Measurements from ENCODE around the gene TNFRSF1B. TPM values are rescaled to one million over a fixed set of nuclear protein-coding genes. Genes with fewer than 3 reads are reported as not detected.
A peak's percentile ranks its signal among the peaks of the same experiment; 100 is the strongest.

The TNFRSF1B gene
- total RNA-seq: 10 to 100 TPM; 25.0 to 48.8 (median 35.1) TPM

DNA sequence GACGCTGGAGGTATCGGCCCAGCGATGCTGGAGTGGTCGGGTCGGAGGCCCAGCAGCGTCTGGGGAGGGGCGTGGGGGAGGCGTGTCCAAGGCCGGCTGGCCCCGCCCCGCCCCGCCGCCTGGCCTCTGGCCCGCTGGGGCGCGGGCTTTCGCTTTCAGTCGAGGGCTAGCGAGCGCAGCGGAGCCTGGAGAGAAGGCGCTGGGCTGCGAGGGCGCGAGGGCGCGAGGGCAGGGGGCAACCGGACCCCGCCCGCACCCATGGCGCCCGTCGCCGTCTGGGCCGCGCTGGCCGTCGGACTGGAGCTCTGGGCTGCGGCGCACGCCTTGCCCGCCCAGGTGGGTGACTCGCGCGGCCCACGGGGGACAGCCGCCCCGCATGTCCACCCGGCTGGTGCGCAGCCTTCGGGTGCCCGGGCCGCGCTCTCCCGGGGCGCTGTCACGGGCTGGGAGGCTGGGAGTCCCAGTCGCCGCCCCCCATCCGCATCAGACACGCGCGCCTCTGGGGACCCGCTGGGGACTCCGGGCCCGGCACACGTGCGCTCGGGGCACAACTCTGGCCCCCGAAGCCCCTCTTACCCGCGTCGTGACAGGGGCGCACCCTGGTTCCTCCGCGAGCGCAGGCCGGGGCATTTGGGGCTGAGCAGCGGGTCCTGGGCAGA lies at the start of gene TNFRSF1B:
TNFRSF1B (plus strand) TSS at position 158 of the 659 bp plus-strand sequence; CDS start at position 259, 101 bp downstream.
- H3K4me1 ChIP-seq: peaks cover 0 to 3% of the 10 kb centered on the region in 2 donors
- H3K27ac ChIP-seq: peak within 1 kb of the TSS; percentile 80 to 93
- H3K4me3 ChIP-seq: peak within 1 kb of the TSS; percentile 85 to 94 (median 90)
- no peak for DNase-seq (ENCODE audit: low spot score in 2 of 2)
- H3K36me3 ChIP-seq: no peaks in the 10 kb centered on the region
- H3K9me3 ChIP-seq: no peaks in the 10 kb centered on the region
- no peaks in the 10 kb centered on the region for H3K27me3 ChIP-seq
- intact Hi-C loops (cut with DNase I; ENCODE audit: low total_unique reads): no loop called here
- peak in 1 of 3 donors; percentile 46 for TF ChIP-seq POLR2AphosphoS5 (IDR thresholded peaks at IDR 0.05)
- TF ChIP-seq, protein P1, sequence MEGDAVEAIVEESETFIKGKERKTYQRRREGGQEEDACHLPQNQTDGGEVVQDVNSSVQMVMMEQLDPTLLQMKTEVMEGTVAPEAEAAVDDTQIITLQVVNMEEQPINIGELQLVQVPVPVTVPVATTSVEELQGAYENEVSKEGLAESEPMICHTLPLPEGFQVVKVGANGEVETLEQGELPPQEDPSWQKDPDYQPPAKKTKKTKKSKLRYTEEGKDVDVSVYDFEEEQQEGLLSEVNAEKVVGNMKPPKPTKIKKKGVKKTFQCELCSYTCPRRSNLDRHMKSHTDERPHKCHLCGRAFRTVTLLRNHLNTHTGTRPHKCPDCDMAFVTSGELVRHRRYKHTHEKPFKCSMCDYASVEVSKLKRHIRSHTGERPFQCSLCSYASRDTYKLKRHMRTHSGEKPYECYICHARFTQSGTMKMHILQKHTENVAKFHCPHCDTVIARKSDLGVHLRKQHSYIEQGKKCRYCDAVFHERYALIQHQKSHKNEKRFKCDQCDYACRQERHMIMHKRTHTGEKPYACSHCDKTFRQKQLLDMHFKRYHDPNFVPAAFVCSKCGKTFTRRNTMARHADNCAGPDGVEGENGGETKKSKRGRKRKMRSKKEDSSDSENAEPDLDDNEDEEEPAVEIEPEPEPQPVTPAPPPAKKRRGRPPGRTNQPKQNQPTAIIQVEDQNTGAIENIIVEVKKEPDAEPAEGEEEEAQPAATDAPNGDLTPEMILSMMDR (IDR thresholded peaks at IDR 0.05): no peak
- TF ChIP-seq POLR2A (IDR thresholded peaks at IDR 0.05): no peak

DNA sequence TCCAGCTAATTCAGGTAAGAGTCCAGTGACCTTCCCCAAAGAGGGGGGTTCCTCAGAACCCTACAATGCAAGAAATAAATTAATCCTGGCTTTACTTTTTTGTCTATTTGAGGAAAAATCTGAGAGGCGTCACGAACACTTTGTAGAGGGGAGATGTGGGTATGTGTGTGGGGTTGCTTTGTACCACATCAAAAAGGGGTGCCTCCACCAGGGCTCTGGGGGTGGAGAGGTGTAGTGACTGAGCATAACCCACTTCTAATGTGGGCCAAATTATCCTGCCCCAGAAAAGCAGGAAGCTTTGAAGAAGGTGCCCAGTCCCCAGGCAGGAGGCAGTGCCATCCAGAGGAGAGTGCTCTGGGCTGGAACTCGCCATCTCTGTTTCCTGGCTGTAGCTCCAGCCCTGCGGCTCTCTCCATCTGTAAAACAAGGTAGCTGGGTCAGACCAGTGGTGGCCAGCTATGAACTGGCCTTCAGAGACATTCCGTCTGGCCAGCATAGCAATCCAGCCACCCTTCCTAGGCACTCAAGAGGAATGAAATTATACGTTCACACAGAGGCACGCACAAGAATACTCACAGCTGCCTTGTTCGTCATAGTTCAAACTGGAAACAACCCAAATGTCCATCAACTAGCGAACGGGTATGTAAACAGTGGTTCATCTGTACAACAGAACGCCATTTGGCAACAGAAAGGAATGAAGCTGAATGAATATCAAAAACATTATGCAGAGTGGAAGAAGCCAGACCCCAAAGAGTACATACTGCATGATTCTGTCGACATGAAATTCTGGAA lies 45.4 kb upstream of the TNFRSF1B start:
- Histone ChIP-seq H3K4me3 (no peak overlapping the region), H3K4me1 (no peaks in the 10 kb centered on the region), H3K27me3 (no peaks in the 10 kb centered on the region), H3K36me3 (no peaks in the 10 kb centered on the region), H3K9me3 (no peaks in the 10 kb centered on the region), H3K27ac (no peak overlapping the region)
- DNase-seq (ENCODE audit: low spot score in 2 of 2): no peak
- intact Hi-C loops (cut with DNase I; ENCODE audit: low total_unique reads): loop anchor here (10.0 kb wide), 1 partner anchor 1737 kb away; no protein-coding TSS in a partner anchor
- no peak for TF ChIP-seq POLR2A (IDR thresholded peaks at IDR 0.05)
- TF ChIP-seq, protein P1 (IDR thresholded peaks at IDR 0.05): no peak
- no peak for TF ChIP-seq POLR2AphosphoS5 (IDR thresholded peaks at IDR 0.05)

DNA sequence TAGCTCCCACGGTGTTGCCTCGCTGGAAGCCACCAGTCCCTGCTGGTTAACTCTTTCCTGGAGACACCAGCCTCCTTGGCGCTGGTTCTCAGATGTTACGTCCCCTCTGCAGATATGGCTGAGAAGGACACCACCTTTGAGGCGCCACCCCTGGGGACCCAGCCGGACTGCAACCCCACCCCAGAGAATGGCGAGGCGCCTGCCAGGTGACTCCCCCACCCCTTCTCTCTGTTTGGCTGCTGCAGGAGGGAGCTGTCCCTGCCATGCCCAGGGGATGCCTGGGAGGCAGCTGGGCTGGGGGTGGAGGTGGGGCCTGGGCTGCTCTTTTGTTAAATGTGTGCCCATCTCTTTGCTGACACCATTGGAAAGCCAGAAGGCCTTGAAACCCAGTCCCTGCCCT lies 43.6 kb upstream of the TNFRSF1B start:
- no peaks in the 10 kb centered on the region for H3K27me3 ChIP-seq
- no peaks in the 10 kb centered on the region for H3K36me3 ChIP-seq
- no peak for DNase-seq (ENCODE audit: low spot score in 2 of 2)
- TF ChIP-seq POLR2A (IDR thresholded peaks at IDR 0.05) (no peak), POLR2AphosphoS5 (IDR thresholded peaks at IDR 0.05) (no peak)
- TF ChIP-seq, protein P1 (IDR thresholded peaks at IDR 0.05): no peak
- intact Hi-C loops (cut with DNase I; ENCODE audit: low total_unique reads): loop anchor here (10.0 kb wide), 1 partner anchor 1738 kb away; no protein-coding TSS in a partner anchor
- H3K27ac ChIP-seq: no peak overlapping the region
- H3K4me3 ChIP-seq: no peak overlapping the region
- no peaks in the 10 kb centered on the region for H3K4me1 ChIP-seq
- no peaks in the 10 kb centered on the region for H3K9me3 ChIP-seq

DNA sequence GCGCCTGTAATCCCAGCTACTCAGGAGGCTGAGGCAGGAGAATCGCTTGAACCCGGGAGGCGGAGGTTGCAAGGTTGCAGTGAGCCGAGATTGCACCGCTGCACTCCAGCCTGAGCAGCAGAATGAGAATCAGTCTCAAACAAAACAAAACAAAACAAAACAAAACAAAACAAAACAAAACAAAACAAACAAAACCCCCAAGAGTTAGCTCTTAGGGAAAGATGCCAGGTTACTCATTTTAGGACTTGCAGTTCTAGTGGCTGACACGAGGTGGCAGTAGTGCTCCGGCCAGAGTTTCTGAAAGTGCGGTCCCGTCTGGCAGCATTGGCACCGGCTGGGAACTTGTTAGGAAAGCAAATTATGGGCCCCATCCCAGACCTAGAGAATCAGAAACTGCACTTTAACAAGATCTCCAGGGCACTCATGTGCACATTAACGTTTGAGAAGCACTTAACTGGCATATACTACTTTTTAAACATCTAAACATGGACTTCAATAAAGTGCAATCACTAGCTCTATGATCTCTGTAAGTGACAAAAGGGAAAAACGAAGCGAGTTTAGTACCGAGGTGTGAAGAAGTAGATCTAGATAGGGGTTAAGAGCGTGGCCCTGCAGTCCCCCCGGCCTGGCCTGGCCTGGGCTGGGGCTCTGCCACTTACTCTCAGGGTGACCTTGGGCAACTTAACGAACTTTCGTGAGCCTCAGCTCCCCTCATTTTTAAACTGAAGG lies 41.9 kb upstream of the TNFRSF1B start:
- Histone ChIP-seq H3K27ac (peak overlapping the region in 1 of 2 donors; percentile 58), H3K4me1 (no peaks in the 10 kb centered on the region), H3K4me3 (no peak overlapping the region), H3K36me3 (no peaks in the 10 kb centered on the region), H3K9me3 (no peaks in the 10 kb centered on the region), H3K27me3 (no peaks in the 10 kb centered on the region)
- DNase-seq (ENCODE audit: low spot score in 2 of 2): peak; percentile 66 to 75
- intact Hi-C loops (cut with DNase I; ENCODE audit: low total_unique reads): loop anchor here (10.0 kb wide), 1 partner anchor 1740 kb away; no protein-coding TSS in a partner anchor
- TF ChIP-seq, protein P1 (IDR thresholded peaks at IDR 0.05): peak; percentile 84 to 99 (median 96)
- TF ChIP-seq POLR2A (IDR thresholded peaks at IDR 0.05): no peak
- TF ChIP-seq POLR2AphosphoS5 (IDR thresholded peaks at IDR 0.05): peak in 2 of 3 donors; percentile 40 to 60
